H1 (cell line): ENCODE data around the gene FHIT. TPM values are rescaled to one million over a fixed set of nuclear protein-coding genes. Genes with fewer than 3 reads are reported as not detected.

Experiments
- CTCF ChIA-PET: fragments of 300-600 bp; sonication (Branson Sonifier 250); formaldehyde crosslinking; loops from one replicate; lab custom pipeline; 2021; ENCODE audit not compliant: partially characterized antibody; lab: Charles Lee
- POLR2A ChIA-PET: fragments of 300-600 bp; sonication (Branson Sonifier 250); formaldehyde crosslinking; loops from one replicate; lab custom pipeline; 2021; ENCODE audit warnings: inconsistent platforms; ENCODE audit not compliant: partially characterized antibody; lab: Charles Lee
- DNase-seq, 2 experiments: peaks; one replicate each; pipeline versions ENCODE4 v3.0.0 to v3.0.0-alpha.2; 2010 to 2022; ENCODE audit warnings: low spot score in 2 of 2, low read depth in 1 of 2, mixed read lengths in 1 of 2
- FAIRE-seq: peaks from 2 replicates; lab custom pipeline; 2011; peaks lifted over from hg19 to GRCh38; lab: Jason Lieb, UNC
- H2AFZ ChIP-seq: 2 replicates; pipeline ENCODE4 v1.8.1; 2012; ENCODE audit warnings: low read length, inconsistent platforms
- H2AK5ac ChIP-seq: 2 replicates; pipeline ENCODE4 v1.6.1; 2013; ENCODE audit warnings: low read depth, low read length
- H2BK120ac ChIP-seq: replicated peaks from 2 replicates; pipeline ENCODE3; 2013; ENCODE audit warnings: low read depth, low read length, inconsistent platforms
- H2BK12ac ChIP-seq: 2 replicates; pipeline ENCODE4 v1.6.1; 2013; ENCODE audit warnings: low read depth, low read length
- H2BK15ac ChIP-seq: 2 replicates; pipeline ENCODE4 v1.6.1; 2013; ENCODE audit warnings: low read length
- H2BK20ac ChIP-seq: 2 replicates; pipeline ENCODE4 v1.6.1; 2013; ENCODE audit warnings: low read length
- H2BK5ac ChIP-seq: 2 replicates; pipeline ENCODE4 v1.6.1; 2013; ENCODE audit warnings: low read depth, low read length
- H3K14ac ChIP-seq: 2 replicates; pipeline ENCODE4 v1.6.1; 2013; ENCODE audit warnings: inconsistent platforms; ENCODE audit not compliant: insufficient read length
- H3K18ac ChIP-seq: 2 replicates; pipeline ENCODE4 v1.6.1; 2013; ENCODE audit warnings: low read length; ENCODE audit errors: extremely low read depth
- H3K23ac ChIP-seq: 2 replicates; pipeline ENCODE4 v1.6.1; 2013; ENCODE audit warnings: inconsistent platforms; ENCODE audit not compliant: insufficient read length
- H3K23me2 ChIP-seq: 2 replicates; pipeline ENCODE4 v1.6.1; 2013; ENCODE audit warnings: low read depth, low read length
- H3K27ac ChIP-seq: 2 replicates; pipeline ENCODE4 v1.6.1; 2011; ENCODE audit warnings: low read depth, low read length, inconsistent platforms
- H3K27me3 ChIP-seq, 4 experiments: replicated peaks in 1 of 4; 1 replicate in 1 of 4; 2 replicates in 3 of 4; pipeline versions ENCODE4 v1.6.1 to v1.8.1; 2011 to 2013; ENCODE audit warnings: low read length in 3 of 4, mild to moderate bottlenecking in 3 of 4, inconsistent platforms in 2 of 4, mixed read lengths in 2 of 4, moderate library complexity in 1 of 4; ENCODE audit not compliant: control insufficient read depth in 3 of 4, insufficient read depth in 3 of 4; ENCODE audit errors: extremely low read depth in 1 of 4
- H3K36me3 ChIP-seq, 4 experiments: 2 replicates each; pipeline versions ENCODE4 v1.6.1 to v1.8.1; 2011 to 2013; ENCODE audit warnings: mild to moderate bottlenecking in 4 of 4, low read length in 3 of 4, moderate library complexity in 2 of 4, control low read depth in 1 of 4, inconsistent platforms in 1 of 4; ENCODE audit not compliant: insufficient read depth in 4 of 4, control insufficient read depth in 2 of 4
- H3K4ac ChIP-seq: replicated peaks from 2 replicates; pipeline ENCODE3; 2013; ENCODE audit warnings: low read length, low read depth, mixed read lengths, inconsistent platforms; ENCODE audit not compliant: insufficient read length
- H3K4me1 ChIP-seq, 4 experiments: replicated peaks in 1 of 4; 1 replicate in 1 of 4; 2 replicates in 3 of 4; pipeline versions ENCODE4 v1.6.1 to v1.8.1; 2011 to 2013; ENCODE audit warnings: low read length in 3 of 4, inconsistent platforms in 2 of 4, mixed read lengths in 1 of 4; ENCODE audit not compliant: insufficient read depth in 4 of 4, control insufficient read depth in 3 of 4
- H3K4me2 ChIP-seq, 2 experiments: 2 replicates each; pipeline versions ENCODE4 v1.6.1 to v1.8.1; 2011 to 2013; ENCODE audit warnings: low read depth in 2 of 2, low read length in 2 of 2, control low read depth in 1 of 2, inconsistent platforms in 1 of 2, mild to moderate bottlenecking in 1 of 2; ENCODE audit not compliant: insufficient read depth in 1 of 2
- H3K4me3 ChIP-seq, 4 experiments: fragments of 200-600, 300-600 bp in 1 of 4; sonication (generic), shearing (Covaris generic), sonication (Bioruptor Twin) in 1 of 4; 2 replicates each; pipeline versions ENCODE4 v1.5.1 to v1.8.1; 2011 to 2016; ENCODE audit warnings: low read length in 4 of 4, low read depth in 3 of 4, control low read depth in 2 of 4, inconsistent platforms in 2 of 4, mild to moderate bottlenecking in 2 of 4, mixed read lengths in 1 of 4, moderate library complexity in 1 of 4; ENCODE audit not compliant: insufficient read depth in 2 of 4; ENCODE audit errors: extremely low read depth in 1 of 4
- H3K56ac ChIP-seq: replicated peaks from 2 replicates; pipeline ENCODE3; 2013; ENCODE audit warnings: low read depth, mild to moderate bottlenecking, mixed read lengths, low read length, inconsistent platforms; ENCODE audit not compliant: insufficient read length
- H3K79me1 ChIP-seq: 2 replicates; pipeline ENCODE4 v1.6.1; 2013; ENCODE audit warnings: low read depth, low read length, control low read depth
- H3K79me2 ChIP-seq, 2 experiments: 2 replicates each; pipeline versions ENCODE4 v1.6.1 to v1.8.1; 2012 to 2013; ENCODE audit warnings: low read length in 2 of 2, mild to moderate bottlenecking in 2 of 2, inconsistent platforms in 1 of 2; ENCODE audit not compliant: insufficient read depth in 2 of 2, control insufficient read depth in 1 of 2
- H3K9ac ChIP-seq, 4 experiments: replicated peaks in 1 of 4; 1 replicate in 1 of 4; 2 replicates in 3 of 4; pipeline versions ENCODE4 v1.6.1 to v1.8.1; 2011 to 2013; ENCODE audit warnings: low read depth in 3 of 4, low read length in 3 of 4, control low read depth in 2 of 4, mild to moderate bottlenecking in 2 of 4, moderate library complexity in 2 of 4, inconsistent platforms in 1 of 4; ENCODE audit errors: extremely low read depth in 1 of 4
- H3K9me3 ChIP-seq, 2 experiments: 2 replicates each; pipeline versions ENCODE4 v1.6.1 to v1.8.1; 2012 to 2013; ENCODE audit warnings: mild to moderate bottlenecking in 2 of 2, moderate library complexity in 2 of 2, control low read depth in 1 of 2, inconsistent platforms in 1 of 2, low read depth in 1 of 2, low read length in 1 of 2, mixed read lengths in 1 of 2; ENCODE audit not compliant: insufficient read depth in 2 of 2
- H4K20me1 ChIP-seq, 2 experiments: replicated peaks in 1 of 2; 2 replicates each; pipeline versions ENCODE3 to v1.8.1; 2011 to 2013; ENCODE audit warnings: inconsistent platforms in 2 of 2, low read length in 2 of 2, mild to moderate bottlenecking in 1 of 2; ENCODE audit not compliant: insufficient read depth in 2 of 2, control insufficient read depth in 1 of 2
- H4K5ac ChIP-seq: 2 replicates; pipeline ENCODE4 v1.6.1; 2013; ENCODE audit warnings: low read length, low read depth, mixed read lengths, inconsistent platforms; ENCODE audit not compliant: insufficient read length
- H4K8ac ChIP-seq: 2 replicates; pipeline ENCODE4 v1.8.0; 2013; ENCODE audit warnings: mild to moderate bottlenecking, moderate library complexity, low read length, inconsistent platforms; ENCODE audit not compliant: insufficient read depth; ENCODE audit errors: extremely low read depth
- H4K91ac ChIP-seq: replicated peaks from 2 replicates; pipeline ENCODE3; 2013; ENCODE audit warnings: low read length, mixed read lengths, inconsistent platforms; ENCODE audit not compliant: insufficient read length
- CTBP2 ChIP-seq: IDR thresholded peaks from 2 replicates; pipeline ENCODE4 v1.7.0; 2011; ENCODE audit warnings: borderline replicate concordance, mild to moderate bottlenecking, moderate library complexity, mixed read lengths, low read length; ENCODE audit not compliant: insufficient read depth, insufficient read length
- PHF8 ChIP-seq: fragments of 200-600 bp; sonication (generic); conservative IDR thresholded peaks from 2 replicates; pipeline ENCODE4 v1.7.1; 2012; ENCODE audit warnings: low read depth, mild to moderate bottlenecking, inconsistent platforms, low read length, moderate library complexity
- RBBP5 ChIP-seq: IDR thresholded peaks from 2 replicates; pipeline ENCODE4 v1.7.1; 2012; ENCODE audit warnings: low read depth, mild to moderate bottlenecking, inconsistent platforms, low read length, moderate library complexity, borderline replicate concordance
- WGBS, 2 experiments: shearing (Covaris generic) in 1 of 2; methylation state at CpG; one replicate each; pipeline versions ENCODE4 v1.1.6 to v1.1.7; 2013 to 2015; ENCODE audit warnings: low lambda C conversion rate in 2 of 2, mixed read lengths in 2 of 2, inconsistent platforms in 1 of 2, low coverage in 1 of 2, missing lambda C conversion rate in 1 of 2; ENCODE audit not compliant: insufficient replicate concordance in 2 of 2, insufficient coverage in 1 of 2, insufficient read length in 1 of 2; ENCODE audit errors: extremely low coverage in 1 of 2, missing lambda C conversion rate in 1 of 2; 5-methylcytosine and 5-hydroxymethylcytosine counted together
- polyA plus RNA-seq, 7 experiments: library from polyadenylated mRNA; depleted of rRNA in 3 of 7; stranded (reverse) in 5 of 7; unstranded in 2 of 7; fragments of >200 nt in 5 of 7; fragments of 200-250 nt in 2 of 7; gene quantifications; 1 replicate in 5 of 7; 2 replicates in 1 of 7; 4 replicates in 1 of 7; pipeline versions ENCODE4 v1.2.1 to v1.2.3, GENCODE V29; 2011 to 2013; ENCODE audit warnings: missing spikeins in 2 of 7, mixed read lengths in 2 of 7
- total RNA-seq: library from RNA; stranded (reverse); fragmentation: NEBNext Ultra II Directional; extraction: Animal tissue kit (Norgen Biotek cat#: 25700); gene quantifications from 2 replicates; pipeline ENCODE4 v1.2.1, GENCODE V29; 2021

FHIT gene
- total and polyA plus RNA-seq, 2 of the 8 experiments (the other 6 are each of a cell fraction or from before 2014, with no cell fraction given) = 1.2 to 3.2 TPM

- H4K5ac ChIP-seq = no peak overlapping the region
- no peak overlapping the region for H2BK12ac ChIP-seq
- no peak overlapping the region for H2BK15ac ChIP-seq
- 91% methylated on average over 3 of the region's 3 CpGs; no CpG with 5 or more reads in 1 of the 2 experiments for WGBS, 2 experiments
- no peak overlapping the region for H3K18ac ChIP-seq
- H3K56ac ChIP-seq = no peak overlapping the region
- ChIA-PET CTCF (interaction anchor here (0.6 to 1.4 kb wide), 2 partner anchors 13 to 50 kb away, joined by 3 read pairs; no protein-coding TSS in a partner anchor), POLR2A (no interaction called here)
- H2BK5ac ChIP-seq = no peak overlapping the region
- H3K9me3 ChIP-seq = no peaks in the 10 kb centered on the region
- H3K79me2 ChIP-seq = no peaks in the 10 kb centered on the region
- H3K4me1 ChIP-seq = no peaks in the 10 kb centered on the region
- no peak overlapping the region for H3K23ac ChIP-seq
- H3K27me3 ChIP-seq = no peaks in the 10 kb centered on the region
- no peak overlapping the region for H2BK120ac ChIP-seq
- H3K4ac ChIP-seq = no peak overlapping the region
- H4K8ac ChIP-seq = no peak overlapping the region
- no peaks in the 10 kb centered on the region for H3K79me1 ChIP-seq
- H2AK5ac ChIP-seq = no peak overlapping the region
- H3K23me2 ChIP-seq = no peaks in the 10 kb centered on the region
- no peak overlapping the region for H3K4me3 ChIP-seq
- H3K27ac ChIP-seq = no peak overlapping the region
- TF ChIP-seq RBBP5 (no peak), PHF8 (no peak), CTBP2 (no peak)
- no peak overlapping the region for H4K91ac ChIP-seq
- no peaks in the 10 kb centered on the region for H4K20me1 ChIP-seq
- no peak overlapping the region for H3K4me2 ChIP-seq
- FAIRE-seq (no peak), DNase-seq (no peak)
- no peak overlapping the region for H3K14ac ChIP-seq
- H2BK20ac ChIP-seq = no peak overlapping the region
- H2AFZ ChIP-seq = no peak overlapping the region
- H3K36me3 ChIP-seq = no peaks in the 10 kb centered on the region
- H3K9ac ChIP-seq = no peak overlapping the region
These were observed 805.8 kb downstream of the FHIT start for GRCh38 chr3:60445446-60445845.
